ENCODE data around the gene MED4. TPM values are rescaled to one million over a fixed set of nuclear protein-coding genes. Genes with fewer than 3 reads are reported as not detected.

The MED4 gene
- total RNA-seq, 1 experiment from 2014 or later = 28.5 TPM

GRCh38 chr13:48110132-48110868 lies 15.4 kb upstream of the MED4 start:
- H3K27ac Mint-ChIP-seq (ENCODE audit: unreplicated experiment) = no peak overlapping the region
- H3K4me3 Mint-ChIP-seq (ENCODE audit: low read depth, unreplicated experiment) = no peak overlapping the region
- H3K27me3 Mint-ChIP-seq (ENCODE audit: unreplicated experiment) = no peaks in the 10 kb centered on the region
- CTCF ChIA-PET = no interaction called here
- peaks cover 31% of the 10 kb centered on the region for H3K4me1 Mint-ChIP-seq (ENCODE audit: low read depth, unreplicated experiment)
- intact Hi-C loops (cut with micrococcal nuclease; ENCODE audit: unreplicated experiment) = no loop called here
- DNase-seq = no peak
- TF ChIP-seq, protein P1, sequence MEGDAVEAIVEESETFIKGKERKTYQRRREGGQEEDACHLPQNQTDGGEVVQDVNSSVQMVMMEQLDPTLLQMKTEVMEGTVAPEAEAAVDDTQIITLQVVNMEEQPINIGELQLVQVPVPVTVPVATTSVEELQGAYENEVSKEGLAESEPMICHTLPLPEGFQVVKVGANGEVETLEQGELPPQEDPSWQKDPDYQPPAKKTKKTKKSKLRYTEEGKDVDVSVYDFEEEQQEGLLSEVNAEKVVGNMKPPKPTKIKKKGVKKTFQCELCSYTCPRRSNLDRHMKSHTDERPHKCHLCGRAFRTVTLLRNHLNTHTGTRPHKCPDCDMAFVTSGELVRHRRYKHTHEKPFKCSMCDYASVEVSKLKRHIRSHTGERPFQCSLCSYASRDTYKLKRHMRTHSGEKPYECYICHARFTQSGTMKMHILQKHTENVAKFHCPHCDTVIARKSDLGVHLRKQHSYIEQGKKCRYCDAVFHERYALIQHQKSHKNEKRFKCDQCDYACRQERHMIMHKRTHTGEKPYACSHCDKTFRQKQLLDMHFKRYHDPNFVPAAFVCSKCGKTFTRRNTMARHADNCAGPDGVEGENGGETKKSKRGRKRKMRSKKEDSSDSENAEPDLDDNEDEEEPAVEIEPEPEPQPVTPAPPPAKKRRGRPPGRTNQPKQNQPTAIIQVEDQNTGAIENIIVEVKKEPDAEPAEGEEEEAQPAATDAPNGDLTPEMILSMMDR (IDR thresholded peaks at IDR 0.05; ENCODE audit: unreplicated experiment) = no peak
- no peaks in the 10 kb centered on the region for H3K9me3 Mint-ChIP-seq (ENCODE audit: low read depth, unreplicated experiment)
- H3K36me3 Mint-ChIP-seq (ENCODE audit: insufficient read depth, unreplicated experiment) = no peaks in the 10 kb centered on the region
- BruUV-seq (replicated peaks) = no TSS peak

- Mint-ChIP-seq H3K27ac (ENCODE audit: unreplicated experiment) (no peak overlapping the region), H3K4me1 (ENCODE audit: low read depth, unreplicated experiment) (peaks cover 19% of the 10 kb centered on the region), H3K9me3 (ENCODE audit: low read depth, unreplicated experiment) (no peaks in the 10 kb centered on the region), H3K4me3 (ENCODE audit: low read depth, unreplicated experiment) (no peak overlapping the region), H3K27me3 (ENCODE audit: unreplicated experiment) (no peaks in the 10 kb centered on the region), H3K36me3 (ENCODE audit: insufficient read depth, unreplicated experiment) (no peaks in the 10 kb centered on the region)
- intact Hi-C loops (cut with micrococcal nuclease; ENCODE audit: unreplicated experiment) = no loop called here
- CTCF ChIA-PET = no interaction called here
- no peak for DNase-seq
- BruUV-seq (replicated peaks) = no TSS peak
- TF ChIP-seq, protein P1 (IDR thresholded peaks at IDR 0.05; ENCODE audit: unreplicated experiment) = no peak
These were observed 13.2 kb upstream of the MED4 start for GRCh38 chr13:48108106-48108505.

GRCh38 chr13:48097793-48098192 lies 2.9 kb upstream of the MED4 start:
- peaks cover 18% of the 10 kb centered on the region for H3K36me3 Mint-ChIP-seq (ENCODE audit: insufficient read depth, unreplicated experiment)
- intact Hi-C loops (cut with micrococcal nuclease; ENCODE audit: unreplicated experiment) = no loop called here
- TF ChIP-seq, protein P1 (IDR thresholded peaks at IDR 0.05; ENCODE audit: unreplicated experiment) = no peak
- no peaks in the 10 kb centered on the region for H3K27me3 Mint-ChIP-seq (ENCODE audit: unreplicated experiment)
- H3K9me3 Mint-ChIP-seq (ENCODE audit: low read depth, unreplicated experiment) = no peaks in the 10 kb centered on the region
- no peak overlapping the region for H3K4me3 Mint-ChIP-seq (ENCODE audit: low read depth, unreplicated experiment)
- DNase-seq = no peak
- no peak overlapping the region for H3K27ac Mint-ChIP-seq (ENCODE audit: unreplicated experiment)
- BruUV-seq (replicated peaks) = no TSS peak
- CTCF ChIA-PET = no interaction called here
- peaks cover 1% of the 10 kb centered on the region for H3K4me1 Mint-ChIP-seq (ENCODE audit: low read depth, unreplicated experiment)

- Mint-ChIP-seq H3K36me3 (ENCODE audit: insufficient read depth, unreplicated experiment) (peaks cover 18% of the 10 kb centered on the region), H3K4me3 (ENCODE audit: low read depth, unreplicated experiment) (no peak overlapping the region), H3K27me3 (ENCODE audit: unreplicated experiment) (no peaks in the 10 kb centered on the region), H3K4me1 (ENCODE audit: low read depth, unreplicated experiment) (peaks cover 12% of the 10 kb centered on the region), H3K27ac (ENCODE audit: unreplicated experiment) (no peak overlapping the region), H3K9me3 (ENCODE audit: low read depth, unreplicated experiment) (no peaks in the 10 kb centered on the region)
- TF ChIP-seq, protein P1 (IDR thresholded peaks at IDR 0.05; ENCODE audit: unreplicated experiment) = no peak
- no peak for DNase-seq
- BruUV-seq (replicated peaks) = no TSS peak
- CTCF ChIA-PET = no interaction called here
- intact Hi-C loops (cut with micrococcal nuclease; ENCODE audit: unreplicated experiment) = no loop called here
These were observed 1.8 kb upstream of the MED4 start for GRCh38 chr13:48096670-48097069.
